ENCODE measurements around the gene CCDC169. TPM values are rescaled to one million over a fixed set of nuclear protein-coding genes. Genes with fewer than 3 reads are reported as not detected.

The CCDC169 gene
- total RNA-seq, 1 experiment from 2014 or later = not detected

- DNase-seq (ENCODE audit: low spot score) = no peak
- in situ Hi-C loops (cut with HindIII; ENCODE audit: low sequenced_read_pairs) = no loop called here
These were observed 109.2 kb downstream of the CCDC169 start for GRCh38 chr13:36188441-36188840.

DNA sequence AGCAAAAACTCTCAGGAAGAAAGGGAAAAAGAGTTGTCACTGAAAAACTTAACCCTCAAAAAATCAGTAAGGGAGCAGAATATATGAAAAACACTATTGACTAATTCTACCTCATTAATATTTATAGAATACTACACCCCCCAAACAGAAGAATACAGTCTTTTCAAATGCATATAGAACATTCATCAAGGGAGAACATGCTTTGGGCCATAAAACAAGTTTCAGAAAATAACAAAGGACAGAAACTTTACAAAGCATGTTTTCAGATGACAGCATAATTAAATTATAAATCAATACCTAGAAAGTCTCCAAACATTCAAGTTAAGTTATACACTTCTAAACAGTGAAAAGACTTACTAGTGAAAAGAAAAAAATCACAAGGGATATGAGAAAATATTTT is 113.7 kb downstream of the CCDC169 start:
- in situ Hi-C loops (cut with HindIII; ENCODE audit: low sequenced_read_pairs) = no loop called here
- DNase-seq (ENCODE audit: low spot score) = no peak

Other genes starting within 250 kb of the CCDC169 start
- gene DCLK1, start 166.4 kb downstream of the CCDC169 start, total RNA-seq (2014; rRNA removed; shearing (Covaris generic)) = not detected in 2 replicates
- gene SOHLH2, start 83.3 kb downstream of the CCDC169 start, total RNA-seq (2014; rRNA removed; shearing (Covaris generic)) = not detected in 2 replicates
- gene SPART, start 48.6 kb upstream of the CCDC169 start, total RNA-seq (2014; rRNA removed; shearing (Covaris generic)) = 0.31 and 0.43 TPM in 2 replicates
- gene CCNA1, start 134.7 kb upstream of the CCDC169 start, total RNA-seq (2014; rRNA removed; shearing (Covaris generic)) = 0.25 and 1.1 TPM in 2 replicates